PC-9 (cell line): Measurements from ENCODE around the gene PCSK7. TPM values are rescaled to one million over a fixed set of nuclear protein-coding genes. Genes with fewer than 3 reads are reported as not detected.

Source experiments
- BruUV-seq: library from RNA; stranded (reverse); fragments of 400-500 nt; replicated peaks from 2 replicates; lab custom pipeline; 2021; lab: Mats Ljungman, UMichigan
- CTCF ChIA-PET: fragments of 300-600 bp; sonication (Branson Sonifier 250); formaldehyde crosslinking; loops from one replicate; lab custom pipeline; 2022; ENCODE audit warnings: antibody characterized with exemption; lab: Charles Lee
- POLR2A ChIA-PET: fragments of 300-600 bp; sonication (Branson Sonifier 250); formaldehyde crosslinking; loops from one replicate; lab custom pipeline; 2022; ENCODE audit warnings: antibody characterized with exemption; ENCODE audit not compliant: unreplicated experiment; lab: Charles Lee
- DNase-seq, 2 experiments: peaks; one replicate each; pipeline versions ENCODE4 v3.0.0 to v3.0.0-alpha.2; 2015 to 2022; ENCODE audit warnings: mixed read lengths in 1 of 2
- H2AFZ ChIP-seq: fragments of 200-600 bp; sonication (generic); 2 replicates; pipeline ENCODE4 v1.8.1; 2017; ENCODE audit warnings: antibody characterized with exemption
- H3F3A ChIP-seq: fragments of 200-600 bp; sonication (generic); 2 replicates; pipeline ENCODE4 v1.8.1; 2017; ENCODE audit warnings: antibody characterized with exemption, mild to moderate bottlenecking, low read depth; ENCODE audit not compliant: insufficient read depth
- H3K27ac ChIP-seq: fragments of 200-600 bp; sonication (generic); 2 replicates; pipeline ENCODE4 v1.6.1; 2016; ENCODE audit warnings: mixed run types
- H3K27me3 ChIP-seq: fragments of 200-600 bp; sonication (generic); 2 replicates; pipeline ENCODE4 v1.6.1; 2016; ENCODE audit warnings: low read depth, mixed run types; ENCODE audit not compliant: insufficient read depth
- H3K36me3 ChIP-seq: fragments of 200-600 bp; sonication (generic); 2 replicates; pipeline ENCODE4 v1.6.1; 2016; ENCODE audit warnings: low read depth, mixed run types
- H3K4me1 ChIP-seq: fragments of 200-600 bp; sonication (generic); replicated peaks from 2 replicates; pipeline ENCODE4 v1.6.1; 2016; ENCODE audit warnings: mixed run types; ENCODE audit not compliant: insufficient read depth
- H3K4me2 ChIP-seq: fragments of 200-600 bp; sonication (generic); 2 replicates; pipeline ENCODE4 v1.6.1; 2017; ENCODE audit warnings: mixed run types
- H3K4me3 ChIP-seq: fragments of 200-600 bp; sonication (generic); 2 replicates; pipeline ENCODE4 v1.6.1; 2016; ENCODE audit warnings: mixed run types
- H3K79me2 ChIP-seq: fragments of 200-600 bp; sonication (generic); 2 replicates; pipeline ENCODE4 v1.6.1; 2017; ENCODE audit warnings: low read depth, mixed run types
- H3K9me2 ChIP-seq: fragments of 200-600 bp; sonication (generic); 2 replicates; pipeline ENCODE4 v1.8.1; 2017; ENCODE audit warnings: mild to moderate bottlenecking; ENCODE audit not compliant: insufficient read depth
- H3K9me3 ChIP-seq: fragments of 200-600 bp; sonication (generic); 2 replicates; pipeline ENCODE4 v1.8.1; 2016; ENCODE audit warnings: low read depth; ENCODE audit not compliant: insufficient read depth
- H4K20me1 ChIP-seq: fragments of 200-600 bp; sonication (generic); 2 replicates; pipeline ENCODE4 v1.8.1; 2017; ENCODE audit not compliant: insufficient read depth
- EZH2 ChIP-seq: fragments of 200-600 bp; sonication (generic); IDR thresholded peaks from 2 replicates; pipeline ENCODE4 v1.8.0; 2017; ENCODE audit warnings: antibody characterized with exemption, low read depth
- intact Hi-C: fragments of 100-400 bp; cut with micrococcal nuclease; formaldehyde crosslinking; loops from one replicate; pipeline ENCODE4 v1.10.0; 2022; ENCODE audit not compliant: unreplicated experiment
- total RNA-seq: library from RNA; stranded (reverse); gene quantifications from 2 replicates; pipeline ENCODE4 v1.2.3, GENCODE V29; 2021
- TF ChIP-seq, protein P1 (sequence below): fragments of 200-600 bp; sonication (generic); conservative IDR thresholded peaks from 2 replicates; pipeline ENCODE4 v1.6.1; 2017; ENCODE audit warnings: mixed run types, antibody characterized with exemption, mild to moderate bottlenecking, moderate library complexity

PCSK7 gene
- total RNA-seq, 1 experiment from 2014 or later = 41.6 TPM

DNA sequence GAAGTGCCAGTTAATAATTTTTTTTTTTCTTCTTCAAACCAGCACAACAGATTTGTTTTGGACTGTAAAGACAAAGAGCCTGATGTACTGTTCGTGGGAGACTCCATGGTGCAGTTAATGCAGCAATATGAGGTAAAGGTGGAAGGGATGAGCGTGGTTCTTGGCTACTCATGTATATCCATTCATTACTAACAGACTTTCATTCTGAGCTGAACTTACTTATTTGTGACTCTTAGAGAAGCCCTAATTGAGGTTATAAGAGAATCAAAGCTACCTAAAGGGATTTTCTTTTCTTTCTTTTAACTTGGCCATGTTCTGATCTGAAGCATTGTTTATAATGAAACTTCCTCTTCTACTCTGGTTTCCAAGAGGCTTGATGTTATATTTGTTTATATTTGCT is 72.0 kb downstream of the PCSK7 start:
- no peak for TF ChIP-seq EZH2
- TF ChIP-seq, protein P1, sequence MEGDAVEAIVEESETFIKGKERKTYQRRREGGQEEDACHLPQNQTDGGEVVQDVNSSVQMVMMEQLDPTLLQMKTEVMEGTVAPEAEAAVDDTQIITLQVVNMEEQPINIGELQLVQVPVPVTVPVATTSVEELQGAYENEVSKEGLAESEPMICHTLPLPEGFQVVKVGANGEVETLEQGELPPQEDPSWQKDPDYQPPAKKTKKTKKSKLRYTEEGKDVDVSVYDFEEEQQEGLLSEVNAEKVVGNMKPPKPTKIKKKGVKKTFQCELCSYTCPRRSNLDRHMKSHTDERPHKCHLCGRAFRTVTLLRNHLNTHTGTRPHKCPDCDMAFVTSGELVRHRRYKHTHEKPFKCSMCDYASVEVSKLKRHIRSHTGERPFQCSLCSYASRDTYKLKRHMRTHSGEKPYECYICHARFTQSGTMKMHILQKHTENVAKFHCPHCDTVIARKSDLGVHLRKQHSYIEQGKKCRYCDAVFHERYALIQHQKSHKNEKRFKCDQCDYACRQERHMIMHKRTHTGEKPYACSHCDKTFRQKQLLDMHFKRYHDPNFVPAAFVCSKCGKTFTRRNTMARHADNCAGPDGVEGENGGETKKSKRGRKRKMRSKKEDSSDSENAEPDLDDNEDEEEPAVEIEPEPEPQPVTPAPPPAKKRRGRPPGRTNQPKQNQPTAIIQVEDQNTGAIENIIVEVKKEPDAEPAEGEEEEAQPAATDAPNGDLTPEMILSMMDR = no peak
- Histone ChIP-seq H3K36me3 (peaks cover 61% of the 10 kb centered on the region), H3K4me3 (no peak overlapping the region), H3K27ac (no peak overlapping the region), H3K4me1 (no peaks in the 10 kb centered on the region), H3K4me2 (no peak overlapping the region), H3K9me3 (no peaks in the 10 kb centered on the region), H4K20me1 (peaks cover 84% of the 10 kb centered on the region), H2AFZ (no peak overlapping the region), H3K27me3 (no peaks in the 10 kb centered on the region), H3K9me2 (no peaks in the 10 kb centered on the region), H3F3A (peaks cover 6% of the 10 kb centered on the region), H3K79me2 (peaks cover 56% of the 10 kb centered on the region)
- no TSS peak for BruUV-seq
- DNase-seq = no peak
- ChIA-PET POLR2A (interaction anchor here (0.6 kb wide), 1 partner anchor 1158 kb away, joined by 3 read pairs; no protein-coding TSS in a partner anchor), CTCF (no interaction called here)
- intact Hi-C loops = no loop called here

DNA sequence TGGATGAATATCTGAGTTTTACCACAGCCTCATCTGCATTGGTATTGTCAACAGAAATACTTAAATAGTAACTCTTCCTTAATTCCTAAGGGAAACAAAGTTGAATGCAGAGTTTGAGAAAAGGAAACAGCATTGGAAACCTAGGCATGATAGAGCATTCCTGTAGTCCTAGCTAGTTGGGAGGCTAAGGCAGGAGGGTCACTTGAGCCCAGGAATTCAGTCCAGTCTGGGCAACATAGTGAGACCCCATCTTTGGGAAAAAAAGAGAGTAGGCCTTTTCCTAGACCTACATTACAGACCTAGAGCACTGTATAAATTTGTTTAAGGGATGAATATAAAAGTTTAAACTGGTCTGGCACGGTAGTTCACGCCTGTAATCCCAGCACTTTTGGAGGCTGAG is 74.4 kb downstream of the PCSK7 start:
- Histone ChIP-seq H3F3A (peaks cover 6% of the 10 kb centered on the region), H3K9me2 (no peaks in the 10 kb centered on the region), H3K79me2 (peaks cover 80% of the 10 kb centered on the region), H2AFZ (no peak overlapping the region), H3K27ac (no peak overlapping the region), H3K36me3 (peaks cover 63% of the 10 kb centered on the region), H4K20me1 (peaks cover 95% of the 10 kb centered on the region), H3K4me1 (no peaks in the 10 kb centered on the region), H3K27me3 (no peaks in the 10 kb centered on the region), H3K4me3 (no peak overlapping the region), H3K9me3 (no peaks in the 10 kb centered on the region), H3K4me2 (no peak overlapping the region)
- DNase-seq = no peak
- TF ChIP-seq, protein P1 = no peak
- no peak for TF ChIP-seq EZH2
- no TSS peak for BruUV-seq
- CTCF ChIA-PET = interaction anchor here (0.7 kb wide), 1 partner anchor 21 kb away, joined by 3 read pairs; the partner anchor contains the start of gene SIDT2
- intact Hi-C loops = no loop called here
- POLR2A ChIA-PET = no interaction called here

DNA sequence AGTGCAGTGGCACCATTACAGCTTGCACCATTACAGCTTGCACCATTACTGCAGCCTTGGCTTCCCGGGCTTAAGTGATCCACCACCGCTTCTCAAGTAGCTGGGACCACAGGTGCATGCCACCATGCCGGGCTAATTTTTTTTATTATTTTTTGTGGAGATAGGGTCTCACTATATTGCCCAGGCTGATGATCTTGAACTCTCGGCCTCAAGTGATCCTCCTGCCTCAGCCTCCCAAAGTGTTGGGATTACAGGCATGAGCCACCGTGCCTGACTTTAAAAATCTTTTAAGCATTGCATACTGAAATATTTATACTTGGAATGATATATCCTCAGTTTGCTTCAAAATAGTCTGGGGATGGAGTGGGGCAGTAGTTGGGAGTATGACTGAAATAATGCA is 77.4 kb downstream of the PCSK7 start:
- peaks cover 21% of the 10 kb centered on the region; the same call in 1 of the 2 replicates for H3F3A ChIP-seq
- H2AFZ ChIP-seq = no peak overlapping the region
- intact Hi-C loops = no loop called here
- peaks cover 56% of the 10 kb centered on the region for H3K36me3 ChIP-seq
- TF ChIP-seq EZH2 = no peak
- TF ChIP-seq, protein P1 = no peak
- no peak overlapping the region for H3K4me2 ChIP-seq
- peaks cover 97% of the 10 kb centered on the region for H3K79me2 ChIP-seq
- H3K4me1 ChIP-seq = no peaks in the 10 kb centered on the region
- no peak for DNase-seq
- CTCF ChIA-PET = interaction anchor here (0.8 kb wide), 1 partner anchor 25 kb away, joined by 3 read pairs; no protein-coding TSS in a partner anchor
- no peak overlapping the region for H3K4me3 ChIP-seq
- H3K27ac ChIP-seq = no peak overlapping the region
- no peaks in the 10 kb centered on the region for H3K9me2 ChIP-seq
- no peaks in the 10 kb centered on the region for H3K27me3 ChIP-seq
- no peaks in the 10 kb centered on the region for H3K9me3 ChIP-seq
- POLR2A ChIA-PET = no interaction called here
- BruUV-seq = no TSS peak
- peaks cover 96% of the 10 kb centered on the region for H4K20me1 ChIP-seq

Other genes with a start within 250 kb of the PCSK7 start
- gene SIK3, start 133.6 kb downstream of the PCSK7 start, total RNA-seq = 28.6 and 30.2 TPM in 2 replicates
- gene PAFAH1B2, start 87.8 kb downstream of the PCSK7 start, total RNA-seq = 83.7 and 91.3 TPM in 2 replicates
- 20.1 and 20.3 TPM in 2 replicates for gene SIDT2, start 53.3 kb downstream of the PCSK7 start, total RNA-seq
- 11.0 and 16.9 TPM in 2 replicates for gene TAGLN, start 32.7 kb downstream of the PCSK7 start, total RNA-seq
- 27.2 and 28.1 TPM in 2 replicates for gene RNF214, start 598 bp upstream of the PCSK7 start, total RNA-seq
- 5.7 and 8.8 TPM in 2 replicates for gene BACE1-AS, start 59.3 kb upstream of the PCSK7 start, total RNA-seq
- gene BACE1, start 84.2 kb upstream of the PCSK7 start, total RNA-seq = 9.6 and 10.6 TPM in 2 replicates
- 33.0 and 33.9 TPM in 2 replicates for gene CEP164, start 95.8 kb upstream of the PCSK7 start, total RNA-seq